ENCODE measurements around the gene TCEA2. TPM values are rescaled to one million over a fixed set of nuclear protein-coding genes. Genes with fewer than 3 reads are reported as not detected.

Gene TCEA2
- total and polyA plus RNA-seq, 2 of the 13 experiments (the other 11 are each of a cell fraction or from before 2014, with no cell fraction given), result 28.1 to 33.7 TPM

GRCh38 chr20:64053841-64054661 is 8.9 kb upstream of the TCEA2 start (continued):
- TF ChIP-seq REST (IDR thresholded peaks at IDR 0.05; ENCODE audit: borderline replicate concordance in 1 of 2, low read depth in 1 of 2, low read length in 2 of 2) (no peak), ZXDC (CRISPR knock-in tag; IDR thresholded peaks at IDR 0.05) (no peak), ARID5B (CRISPR knock-in tag; IDR thresholded peaks at IDR 0.05) (peak; percentile 73), ZC3H13 (CRISPR knock-in tag; IDR thresholded peaks at IDR 0.05) (no peak), BRF2 (CRISPR knock-in tag; IDR thresholded peaks at IDR 0.05) (no peak), PLSCR1 (CRISPR knock-in tag; IDR thresholded peaks at IDR 0.05; ENCODE audit: borderline replicate concordance) (no peak), TBX2 (CRISPR knock-in tag; IDR thresholded peaks at IDR 0.05; ENCODE audit: borderline replicate concordance) (peak; percentile 76), KAT2B (IDR thresholded peaks at IDR 0.05; ENCODE audit: borderline replicate concordance, low read depth, low read length) (no peak), ZNF20 (CRISPR knock-in tag; IDR thresholded peaks at IDR 0.05) (no peak), TBP (CRISPR knock-in tag; IDR thresholded peaks at IDR 0.05) (peak; percentile 55; the same call in 1 of the 2 replicates), JUNB (CRISPR knock-in tag; IDR thresholded peaks at IDR 0.05; ENCODE audit: borderline replicate concordance) (no peak), NR1H2 (CRISPR knock-in tag; IDR thresholded peaks at IDR 0.05; ENCODE audit: borderline replicate concordance, low read depth) (peak; percentile 79; the same call in 1 of the 2 replicates), ZNF839 (CRISPR knock-in tag; IDR thresholded peaks at IDR 0.05; ENCODE audit: borderline replicate concordance) (no peak), ZNF589 (CRISPR knock-in tag; conservative IDR thresholded peaks at IDR 0.05) (no peak), MAX (IDR thresholded peaks at IDR 0.05) (peak; percentile 59)
